ENCODE results near the gene PLAC8. TPM values are rescaled to one million over a fixed set of nuclear protein-coding genes. Genes with fewer than 3 reads are reported as not detected.
"Not testable (repeated sequence)": the region's sequence is repeated elsewhere in the genome, so short reads cannot be mapped to it uniquely, and the experiment has no call there.

Gene PLAC8
- total RNA-seq, 1 donor: 0.72 TPM

- no peak for DNase-seq (ENCODE audit: insufficient read length, low spot score, missing footprints)
- Histone ChIP-seq H3K79me2 (ENCODE audit: insufficient read depth, low read length) (no peaks in the 10 kb centered on the region), H3K27ac (ENCODE audit: low read depth, low read length) (no peak overlapping the region), H4K20me1 (ENCODE audit: insufficient read depth, low read length) (no peaks in the 10 kb centered on the region), H3K4me2 (ENCODE audit: insufficient read depth, low read length) (no peak overlapping the region), H3K36me3 (ENCODE audit: insufficient read depth, low read length) (no peaks in the 10 kb centered on the region), H2AFZ (ENCODE audit: low read length) (no peak overlapping the region), H3K4me1 (ENCODE audit: insufficient read depth, low read length) (no peaks in the 10 kb centered on the region), H3K27me3 (ENCODE audit: insufficient read depth, low read length) (peaks cover 16% of the 10 kb centered on the region), H3K9me3 (ENCODE audit: low read depth, low read length) (no peaks in the 10 kb centered on the region), H3K4me3 (ENCODE audit: insufficient read depth, low read length) (no peak overlapping the region)
- TF ChIP-seq CTCF (IDR thresholded peaks at IDR 0.05; ENCODE audit: extremely low read depth, low read depth, low read length): no peak
Observed at GRCh38 chr4:83089410-83090157, 24.9 kb downstream of the PLAC8 start.

- H3K4me1 ChIP-seq (ENCODE audit: insufficient read depth, low read length); H3K79me2 ChIP-seq (ENCODE audit: insufficient read depth, low read length); H3K9me3 ChIP-seq (ENCODE audit: low read depth, low read length); H3K36me3 ChIP-seq (ENCODE audit: insufficient read depth, low read length); H3K4me3 ChIP-seq (ENCODE audit: insufficient read depth, low read length); H3K4me2 ChIP-seq (ENCODE audit: insufficient read depth, low read length); H3K27me3 ChIP-seq (ENCODE audit: insufficient read depth, low read length); H4K20me1 ChIP-seq (ENCODE audit: insufficient read depth, low read length); H2AFZ ChIP-seq (ENCODE audit: low read length); DNase-seq (ENCODE audit: insufficient read length, low spot score, missing footprints); H3K27ac ChIP-seq (ENCODE audit: low read depth, low read length): not testable (repeated sequence)
Observed at GRCh38 chr4:83084956-83085355, 29.6 kb downstream of the PLAC8 start.

- no peak overlapping the region for H3K4me2 ChIP-seq (ENCODE audit: insufficient read depth, low read length)
- H3K9me3 ChIP-seq (ENCODE audit: low read depth, low read length): no peaks in the 10 kb centered on the region
- no peak overlapping the region for H2AFZ ChIP-seq (ENCODE audit: low read length)
- H3K27me3 ChIP-seq (ENCODE audit: insufficient read depth, low read length): no peaks in the 10 kb centered on the region
- no peaks in the 10 kb centered on the region for H3K4me1 ChIP-seq (ENCODE audit: insufficient read depth, low read length)
- peak; percentile 14 for DNase-seq (ENCODE audit: insufficient read length, low spot score, missing footprints)
- H3K36me3 ChIP-seq (ENCODE audit: insufficient read depth, low read length): no peaks in the 10 kb centered on the region
- H3K4me3 ChIP-seq (ENCODE audit: insufficient read depth, low read length): no peak overlapping the region
- no peaks in the 10 kb centered on the region for H4K20me1 ChIP-seq (ENCODE audit: insufficient read depth, low read length)
- H3K79me2 ChIP-seq (ENCODE audit: insufficient read depth, low read length): no peaks in the 10 kb centered on the region
- TF ChIP-seq CTCF (IDR thresholded peaks at IDR 0.05; ENCODE audit: extremely low read depth, low read depth, low read length): no peak
- H3K27ac ChIP-seq (ENCODE audit: low read depth, low read length): no peak overlapping the region
Observed at GRCh38 chr4:83083925-83084475, 30.5 kb downstream of the PLAC8 start.

GRCh38 chr4:83082777-83083176 is 31.8 kb downstream of the PLAC8 start:
- no peak overlapping the region for H3K4me2 ChIP-seq (ENCODE audit: insufficient read depth, low read length)
- H3K79me2 ChIP-seq (ENCODE audit: insufficient read depth, low read length): no peaks in the 10 kb centered on the region
- no peak for TF ChIP-seq CTCF (IDR thresholded peaks at IDR 0.05; ENCODE audit: extremely low read depth, low read depth, low read length)
- no peak overlapping the region for H3K27ac ChIP-seq (ENCODE audit: low read depth, low read length)
- H3K9me3 ChIP-seq (ENCODE audit: low read depth, low read length): no peaks in the 10 kb centered on the region
- DNase-seq (ENCODE audit: insufficient read length, low spot score, missing footprints): no peak
- no peaks in the 10 kb centered on the region for H3K27me3 ChIP-seq (ENCODE audit: insufficient read depth, low read length)
- H3K36me3 ChIP-seq (ENCODE audit: insufficient read depth, low read length): no peaks in the 10 kb centered on the region
- no peaks in the 10 kb centered on the region for H3K4me1 ChIP-seq (ENCODE audit: insufficient read depth, low read length)
- H3K4me3 ChIP-seq (ENCODE audit: insufficient read depth, low read length): no peak overlapping the region
- H4K20me1 ChIP-seq (ENCODE audit: insufficient read depth, low read length): no peaks in the 10 kb centered on the region
- H2AFZ ChIP-seq (ENCODE audit: low read length): no peak overlapping the region

Data from osteoblast (primary cell).